Activated CD4-positive, alpha-beta T cell treated with anti-CD3 and anti-CD28 coated beads, Interleukin-2, amount 10 ng/mL, durations not matched to agents 7 days and 5 days (primary cell): Measurements from ENCODE around the gene ZNF175. TPM values are rescaled to one million over a fixed set of nuclear protein-coding genes. Genes with fewer than 3 reads are reported as not detected.
A peak's percentile ranks its signal among the peaks of the same experiment; 100 is the strongest.

Source experiments
- CTCF ChIA-PET: fragments of 350-600 bp; sonication (Branson Sonifier 250); formaldehyde crosslinking; loops from one replicate; lab custom pipeline; 2021; ENCODE audit warnings: antibody characterized with exemption; lab: Charles Lee
- POLR2A ChIA-PET: fragments of 350-600 bp; sonication (Branson Sonifier 250); formaldehyde crosslinking; loops from one replicate; lab custom pipeline; 2021; ENCODE audit warnings: antibody characterized with exemption; lab: Charles Lee
- DNase-seq: peaks from one replicate; pipeline ENCODE4 v3.0.0-alpha.2; 2020
- H3K27ac Mint-ChIP-seq: one replicate; pipeline ENCODE4 v1.8.0; 2021; ENCODE audit warnings: mild to moderate bottlenecking, moderate library complexity, mixed read lengths
- H3K27me3 Mint-ChIP-seq: one replicate; pipeline ENCODE4 v1.8.0; 2021; ENCODE audit warnings: mixed read lengths
- H3K36me3 Mint-ChIP-seq: one replicate; pipeline ENCODE4 v1.8.0; 2021; ENCODE audit warnings: low read depth, mixed read lengths
- H3K4me1 Mint-ChIP-seq: one replicate; pipeline ENCODE4 v1.8.0; 2021; ENCODE audit warnings: mixed read lengths
- H3K4me3 Mint-ChIP-seq: one replicate; pipeline ENCODE4 v1.8.0; 2021; ENCODE audit warnings: mild to moderate bottlenecking, moderate library complexity, mixed read lengths
- H3K9me3 Mint-ChIP-seq: one replicate; pipeline ENCODE4 v1.8.0; 2021; ENCODE audit warnings: mixed read lengths
- total RNA-seq, 2 experiments: library from RNA; stranded (reverse); gene quantifications; one replicate each; pipeline ENCODE4 v1.2.3, GENCODE V29; 2021

The ZNF175 gene
- total RNA-seq: 1 to 10 TPM; 7.3 to 7.4 TPM

GRCh38 chr19:51570962-51571575 is at the start of gene ZNF175:
TSS of gene ZNF175 (plus strand) at chr19:51571283. CDS start at chr19:51573330, 2,047 bp downstream.
- peak; percentile 83 for DNase-seq
- Mint-ChIP-seq H3K27ac (peak within 1 kb of the TSS; percentile 81), H3K4me3 (peak within 1 kb of the TSS; percentile 99), H3K36me3 (peaks cover 24% of the 10 kb centered on the region), H3K9me3 (no peaks in the 10 kb centered on the region), H3K4me1 (peaks cover 32% of the 10 kb centered on the region), H3K27me3 (peaks cover 11% of the 10 kb centered on the region)
- CTCF ChIA-PET: interaction anchor here (1.0 kb wide), 1 partner anchor 23 kb away, joined by 6 read pairs; no protein-coding TSS in a partner anchor
- POLR2A ChIA-PET: no interaction called here

- Mint-ChIP-seq H3K4me3 (no peak overlapping the region), H3K27me3 (peaks cover 17% of the 10 kb centered on the region), H3K4me1 (no peaks in the 10 kb centered on the region), H3K27ac (no peak overlapping the region), H3K36me3 (no peaks in the 10 kb centered on the region), H3K9me3 (peaks cover 3% of the 10 kb centered on the region)
- no peak for DNase-seq
- ChIA-PET CTCF (no interaction called here), POLR2A (no interaction called here)
Measured at GRCh38 chr19:51521357-51521756, 49.7 kb upstream of the ZNF175 start.

- no peak overlapping the region for H3K27ac Mint-ChIP-seq
- no peaks in the 10 kb centered on the region for H3K36me3 Mint-ChIP-seq
- no peak overlapping the region for H3K4me3 Mint-ChIP-seq
- H3K27me3 Mint-ChIP-seq: peaks cover 18% of the 10 kb centered on the region
- H3K4me1 Mint-ChIP-seq: no peaks in the 10 kb centered on the region
- CTCF ChIA-PET: interaction anchor here (0.6 kb wide), 1 partner anchor 135 kb away, joined by 3 read pairs; no protein-coding TSS in a partner anchor
- DNase-seq: no peak
- POLR2A ChIA-PET: no interaction called here
- peaks cover 3% of the 10 kb centered on the region for H3K9me3 Mint-ChIP-seq
Measured at GRCh38 chr19:51521781-51522180, 49.3 kb upstream of the ZNF175 start.

- DNase-seq: no peak
- peaks cover 23% of the 10 kb centered on the region for H3K27me3 Mint-ChIP-seq
- no peaks in the 10 kb centered on the region for H3K36me3 Mint-ChIP-seq
- no peak overlapping the region for H3K27ac Mint-ChIP-seq
- H3K4me1 Mint-ChIP-seq: no peaks in the 10 kb centered on the region
- ChIA-PET CTCF (interaction anchor here (0.6 to 1.4 kb wide), 2 partner anchors 9 to 135 kb away, joined by 3 read pairs; no protein-coding TSS in a partner anchor), POLR2A (no interaction called here)
- H3K4me3 Mint-ChIP-seq: no peak overlapping the region
- no peaks in the 10 kb centered on the region for H3K9me3 Mint-ChIP-seq
Measured at GRCh38 chr19:51524666-51525264, 46.3 kb upstream of the ZNF175 start.

GRCh38 chr19:51525651-51526050 is 45.4 kb upstream of the ZNF175 start:
- no peak for DNase-seq
- H3K27me3 Mint-ChIP-seq: peaks cover 21% of the 10 kb centered on the region
- H3K4me1 Mint-ChIP-seq: no peaks in the 10 kb centered on the region
- POLR2A ChIA-PET: no interaction called here
- H3K36me3 Mint-ChIP-seq: no peaks in the 10 kb centered on the region
- no peak overlapping the region for H3K27ac Mint-ChIP-seq
- H3K9me3 Mint-ChIP-seq: no peaks in the 10 kb centered on the region
- no peak overlapping the region for H3K4me3 Mint-ChIP-seq
- CTCF ChIA-PET: interaction anchor here (0.6 to 1.4 kb wide), 2 partner anchors 10 to 136 kb away, joined by 3 read pairs; no protein-coding TSS in a partner anchor

- ChIA-PET POLR2A (no interaction called here), CTCF (no interaction called here)
- Mint-ChIP-seq H3K27ac (no peak overlapping the region), H3K27me3 (peaks cover 36% of the 10 kb centered on the region), H3K36me3 (peaks cover under 1% of the 10 kb centered on the region), H3K4me1 (peaks cover 7% of the 10 kb centered on the region), H3K9me3 (no peaks in the 10 kb centered on the region), H3K4me3 (no peak overlapping the region)
- DNase-seq: no peak
Measured at GRCh38 chr19:51529301-51529700, 41.8 kb upstream of the ZNF175 start.

GRCh38 chr19:51530616-51531015 is 40.5 kb upstream of the ZNF175 start:
- Mint-ChIP-seq H3K4me3 (no peak overlapping the region), H3K9me3 (no peaks in the 10 kb centered on the region), H3K36me3 (peaks cover 1% of the 10 kb centered on the region), H3K27ac (no peak overlapping the region), H3K4me1 (peaks cover 7% of the 10 kb centered on the region), H3K27me3 (peaks cover 49% of the 10 kb centered on the region)
- ChIA-PET CTCF (interaction anchor here (1.1 to 2.2 kb wide), 2 partner anchors 11 to 15 kb away, joined by 3 to 9 read pairs; no protein-coding TSS in a partner anchor), POLR2A (no interaction called here)
- no peak for DNase-seq

GRCh38 chr19:51531349-51532315 is 39.5 kb upstream of the ZNF175 start, which contains the start of gene SIGLEC6:
TSS of gene SIGLEC6 (minus strand) at chr19:51531670. CDS start at chr19:51531648, 22 bp downstream.
- peaks cover 7% of the 10 kb centered on the region for H3K4me1 Mint-ChIP-seq
- no peak within 1 kb of the TSS for H3K27ac Mint-ChIP-seq
- no peaks in the 10 kb centered on the region for H3K9me3 Mint-ChIP-seq
- H3K4me3 Mint-ChIP-seq: no peak within 1 kb of the TSS
- H3K36me3 Mint-ChIP-seq: peaks cover 1% of the 10 kb centered on the region
- ChIA-PET POLR2A (no interaction called here), CTCF (interaction anchor here (2.2 kb wide), 1 partner anchor 16 kb away, joined by 9 read pairs; no protein-coding TSS in a partner anchor)
- H3K27me3 Mint-ChIP-seq: peaks cover 52% of the 10 kb centered on the region
- DNase-seq: peak; percentile 39

- DNase-seq: no peak
- POLR2A ChIA-PET: no interaction called here
- Mint-ChIP-seq H3K9me3 (no peaks in the 10 kb centered on the region), H3K27me3 (peaks cover 54% of the 10 kb centered on the region), H3K27ac (no peak overlapping the region), H3K4me3 (no peak overlapping the region), H3K36me3 (peaks cover 1% of the 10 kb centered on the region), H3K4me1 (peaks cover 7% of the 10 kb centered on the region)
- CTCF ChIA-PET: interaction anchor here (1.1 kb wide), 1 partner anchor 11 kb away, joined by 3 read pairs; no protein-coding TSS in a partner anchor
Measured at GRCh38 chr19:51535535-51535934, 35.5 kb upstream of the ZNF175 start.

- CTCF ChIA-PET: no interaction called here
- DNase-seq: no peak
- H3K27ac Mint-ChIP-seq: no peak overlapping the region
- no peaks in the 10 kb centered on the region for H3K36me3 Mint-ChIP-seq
- peaks cover 35% of the 10 kb centered on the region for H3K27me3 Mint-ChIP-seq
- H3K9me3 Mint-ChIP-seq: no peaks in the 10 kb centered on the region
- no peaks in the 10 kb centered on the region for H3K4me1 Mint-ChIP-seq
- POLR2A ChIA-PET: no interaction called here
- no peak overlapping the region for H3K4me3 Mint-ChIP-seq
Measured at GRCh38 chr19:51539821-51540366, 31.2 kb upstream of the ZNF175 start.

- Mint-ChIP-seq H3K4me1 (peaks cover 9% of the 10 kb centered on the region), H3K36me3 (no peaks in the 10 kb centered on the region), H3K4me3 (no peak overlapping the region), H3K27me3 (peaks cover 23% of the 10 kb centered on the region), H3K9me3 (no peaks in the 10 kb centered on the region), H3K27ac (no peak overlapping the region)
- no peak for DNase-seq
- CTCF ChIA-PET: interaction anchor here (0.6 kb wide), 1 partner anchor 898 kb away, joined by 3 read pairs; no protein-coding TSS in a partner anchor
- POLR2A ChIA-PET: no interaction called here
Measured at GRCh38 chr19:51541458-51542357, 29.4 kb upstream of the ZNF175 start.
